IMR-90 (cell line): Measurements from ENCODE around the gene PYDC1. TPM values are rescaled to one million over a fixed set of nuclear protein-coding genes. Genes with fewer than 3 reads are reported as not detected.

Experiments used
- ATAC-seq: fragments of 200-7000 bp; cut with Tn5 transposase; 2 replicates; pipeline ENCODE4 v1.9.1; 2020; ENCODE audit warnings: low read depth, mild to moderate bottlenecking, moderate library complexity
- BruUV-seq: library from RNA; stranded (reverse); fragments of 400-500 nt; replicated peaks from 2 replicates; lab custom pipeline; 2021; lab: Mats Ljungman, UMichigan
- CTCF ChIA-PET: fragments of 300-600 bp; formaldehyde crosslinking; extraction: SDS; loops from one replicate; lab custom pipeline; 2021; ENCODE audit warnings: antibody characterized with exemption; lab: Yijun Ruan, JAX
- POLR2A ChIA-PET: fragments of 300-600 bp; sonication (Branson Sonifier 250); formaldehyde crosslinking; loops from one replicate; lab custom pipeline; 2022; ENCODE audit warnings: antibody characterized with exemption; ENCODE audit not compliant: unreplicated experiment; lab: Charles Lee
- DNase-seq: peaks from one replicate; pipeline ENCODE4 v3.0.0; 2013
- H2AFZ ChIP-seq: replicated peaks from 2 replicates; pipeline ENCODE3; 2013; ENCODE audit warnings: low read length, mild to moderate bottlenecking; ENCODE audit not compliant: poor library complexity
- H2AK5ac ChIP-seq: 2 replicates; pipeline ENCODE4 v1.6.1; 2013; ENCODE audit warnings: low read depth, low read length, inconsistent platforms
- H2AK9ac ChIP-seq: replicated peaks from 2 replicates; pipeline ENCODE3; 2013; ENCODE audit warnings: mild to moderate bottlenecking, low read depth, low read length, moderate library complexity; ENCODE audit not compliant: poor library complexity
- H2BK120ac ChIP-seq: 2 replicates; pipeline ENCODE4 v1.6.1; 2013; ENCODE audit warnings: low read depth, low read length, inconsistent platforms
- H2BK15ac ChIP-seq: 3 replicates; pipeline ENCODE4 v1.6.1; 2013; ENCODE audit warnings: low read depth, low read length, inconsistent platforms
- H2BK20ac ChIP-seq: 2 replicates; pipeline ENCODE4 v1.6.1; 2013; ENCODE audit warnings: low read depth, mild to moderate bottlenecking, inconsistent platforms, low read length, moderate library complexity
- H2BK5ac ChIP-seq: 2 replicates; pipeline ENCODE4 v1.6.1; 2013; ENCODE audit warnings: mild to moderate bottlenecking, low read depth, low read length, inconsistent platforms; ENCODE audit not compliant: poor library complexity, severe bottlenecking
- H3K14ac ChIP-seq: replicated peaks from 2 replicates; pipeline ENCODE4 v1.6.1; 2013; ENCODE audit warnings: low read depth, low read length, inconsistent platforms
- H3K18ac ChIP-seq: 2 replicates; pipeline ENCODE4 v1.6.1; 2013; ENCODE audit warnings: low read depth, low read length, control low read depth
- H3K23ac ChIP-seq: 2 replicates; pipeline ENCODE4 v1.6.1; 2013; ENCODE audit warnings: low read depth, low read length, inconsistent platforms
- H3K27ac ChIP-seq: 2 replicates; pipeline ENCODE4 v1.5.1; 2013; ENCODE audit warnings: mild to moderate bottlenecking, control low read depth, low read length; ENCODE audit not compliant: insufficient read depth
- H3K27me3 ChIP-seq: 2 replicates; pipeline ENCODE4 v1.6.1; 2013; ENCODE audit warnings: low read length; ENCODE audit not compliant: control insufficient read depth, insufficient read depth
- H3K36me3 ChIP-seq: 2 replicates; pipeline ENCODE4 v1.6.1; 2013; ENCODE audit warnings: low read length, mixed read lengths; ENCODE audit not compliant: control insufficient read depth, insufficient read depth
- H3K4ac ChIP-seq: 2 replicates; pipeline ENCODE4 v1.6.1; 2013; ENCODE audit warnings: low read depth, low read length, inconsistent platforms
- H3K4me1 ChIP-seq: 2 replicates; pipeline ENCODE4 v1.6.1; 2013; ENCODE audit warnings: low read length, mixed read lengths; ENCODE audit not compliant: control insufficient read depth, insufficient read depth
- H3K4me2 ChIP-seq: 2 replicates; pipeline ENCODE4 v1.6.1; 2013; ENCODE audit warnings: low read depth, mild to moderate bottlenecking, control low read depth, low read length, moderate library complexity
- H3K4me3 ChIP-seq: 2 replicates; pipeline ENCODE4 v1.5.1; 2013; ENCODE audit warnings: low read depth, mild to moderate bottlenecking, control low read depth, low read length, moderate library complexity; ENCODE audit not compliant: insufficient read depth
- H3K56ac ChIP-seq: 2 replicates; pipeline ENCODE4 v1.6.1; 2013; ENCODE audit warnings: low read length, inconsistent platforms; ENCODE audit not compliant: insufficient read depth; ENCODE audit errors: extremely low read depth
- H3K79me1 ChIP-seq, 2 experiments: 2 replicates each; pipeline ENCODE4 v1.6.1; 2013; ENCODE audit warnings: low read length in 2 of 2, inconsistent platforms in 1 of 2, low read depth in 1 of 2
- H3K9ac ChIP-seq: 2 replicates; pipeline ENCODE4 v1.6.1; 2013; ENCODE audit warnings: low read depth, low read length, control low read depth
- H3K9me1 ChIP-seq: 2 replicates; pipeline ENCODE4 v1.6.1; 2013; ENCODE audit warnings: low read length, inconsistent platforms; ENCODE audit not compliant: insufficient read depth
- H3K9me3 ChIP-seq: 2 replicates; pipeline ENCODE4 v1.6.1; 2013; ENCODE audit warnings: low read length; ENCODE audit not compliant: control insufficient read depth, insufficient read depth
- H4K20me1 ChIP-seq: 2 replicates; pipeline ENCODE4 v1.6.1; 2013; ENCODE audit warnings: low read length, inconsistent platforms; ENCODE audit not compliant: insufficient read depth
- H4K5ac ChIP-seq: 2 replicates; pipeline ENCODE4 v1.6.1; 2013; ENCODE audit warnings: mild to moderate bottlenecking, low read depth, low read length, control low read depth
- H4K8ac ChIP-seq, 2 experiments: 2 replicates each; pipeline ENCODE4 v1.6.1; 2013; ENCODE audit warnings: low read depth in 2 of 2, low read length in 2 of 2, control low read depth in 1 of 2, inconsistent platforms in 1 of 2
- H4K91ac ChIP-seq: 2 replicates; pipeline ENCODE4 v1.6.1; 2013; ENCODE audit warnings: low read depth, low read length, inconsistent platforms; ENCODE audit not compliant: insufficient read depth
- BHLHE40 ChIP-seq: fragments of 150-350 bp; IDR thresholded peaks from 2 replicates; pipeline ENCODE4 v1.6.1; 2016; ENCODE audit warnings: mild to moderate bottlenecking, low read depth, low read length
- CEBPB ChIP-seq: IDR thresholded peaks from 2 replicates; pipeline ENCODE4 v1.6.1; 2012; ENCODE audit warnings: low read depth, low read length, improper control_type of control experiment
- CHD1 ChIP-seq: IDR thresholded peaks from 2 replicates; pipeline ENCODE4 v1.6.1; 2012; ENCODE audit warnings: low read depth, low read length, improper control_type of control experiment
- FOS ChIP-seq: fragments of 150-350 bp; IDR thresholded peaks from 2 replicates; pipeline ENCODE4 v1.6.1; 2016; ENCODE audit warnings: low read depth, low read length
- MAFK ChIP-seq: IDR thresholded peaks from 2 replicates; pipeline ENCODE4 v1.6.1; 2012; ENCODE audit warnings: low read depth, low read length, improper control_type of control experiment
- MAZ ChIP-seq: IDR thresholded peaks from 2 replicates; pipeline ENCODE4 v1.6.1; 2012; ENCODE audit warnings: low read depth, mild to moderate bottlenecking, low read length, improper control_type of control experiment, moderate library complexity, borderline replicate concordance
- MXI1 ChIP-seq: IDR thresholded peaks from 2 replicates; pipeline ENCODE4 v1.6.1; 2012; ENCODE audit warnings: low read depth, mild to moderate bottlenecking, low read length, moderate library complexity, borderline replicate concordance
- NFE2L2 ChIP-seq: fragments of 150-350 bp; IDR thresholded peaks from 2 replicates; pipeline ENCODE4 v1.6.1; 2016; ENCODE audit warnings: low read depth, mild to moderate bottlenecking, low read length
- POLR2A ChIP-seq: IDR thresholded peaks from 2 replicates; pipeline ENCODE4 v1.6.1; 2012; ENCODE audit warnings: mild to moderate bottlenecking, low read depth, low read length
- RAD21 ChIP-seq: IDR thresholded peaks from 2 replicates; pipeline ENCODE4 v1.6.1; 2012; ENCODE audit warnings: low read length, improper control_type of control experiment
- RCOR1 ChIP-seq: IDR thresholded peaks from 2 replicates; pipeline ENCODE4 v1.6.1; 2012; ENCODE audit warnings: mild to moderate bottlenecking, low read length, improper control_type of control experiment; ENCODE audit not compliant: insufficient replicate concordance
- RFX5 ChIP-seq: IDR thresholded peaks from 2 replicates; pipeline ENCODE4 v1.8.0; 2012; ENCODE audit warnings: low read depth, mild to moderate bottlenecking, low read length, moderate library complexity
- SMC3 ChIP-seq: fragments of 150-350 bp; IDR thresholded peaks from 2 replicates; pipeline ENCODE4 v1.6.1; 2016; ENCODE audit warnings: low read depth, mild to moderate bottlenecking, antibody characterized with exemption, low read length, moderate library complexity
- whole genome bisulfite sequencing, 2 experiments: methylation state at CpG; one replicate each; pipeline versions ENCODE4 v1.1.5 to v1.1.7; 2013; ENCODE audit warnings: missing lambda C conversion rate in 2 of 2; ENCODE audit not compliant: insufficient read length in 1 of 2; ENCODE audit errors: extremely low coverage in 2 of 2; 5-methylcytosine and 5-hydroxymethylcytosine counted together
- dilution Hi-C: fragments of 300-500 bp; cut with HindIII; formaldehyde crosslinking; loops from one replicate; pipeline ENCODE4 v1.14.3; 2018; ENCODE audit warnings: low sequenced_read_pairs; ENCODE audit not compliant: unreplicated experiment
- in situ Hi-C: fragments of 300-500 bp; cut with MboI; formaldehyde crosslinking; loops from 3 replicates; pipeline ENCODE4 v1.14.3; 2019; ENCODE audit warnings: low sequenced_read_pairs, inconsistent platforms, mixed read lengths
- intact Hi-C: fragments of 100-400 bp; cut with micrococcal nuclease; formaldehyde crosslinking; loops from 2 replicates; pipeline ENCODE4 v1.10.0; 2022
- polyA plus RNA-seq, 3 experiments: library from polyadenylated mRNA; depleted of rRNA; stranded (reverse); fragments of >200 nt; gene quantifications; 2 replicates each; pipeline ENCODE4 v1.2.3, GENCODE V29; 2012; ENCODE audit warnings: low replicate concordance in 1 of 3
- total RNA-seq: library from RNA; depleted of rRNA; stranded (reverse); fragments of >200 nt; gene quantifications from 2 replicates; pipeline ENCODE4 v1.2.3, GENCODE V29; 2012
- TF ChIP-seq, protein P1 (sequence below): fragments of 150-350 bp; IDR thresholded peaks from 2 replicates; pipeline ENCODE4 v1.6.1; 2017; ENCODE audit warnings: mild to moderate bottlenecking, antibody characterized with exemption, low read length, low read depth
- TF ChIP-seq, protein P2 (sequence below): fragments of 150-350 bp; IDR thresholded peaks from 2 replicates; pipeline ENCODE4 v1.6.1; 2016; ENCODE audit warnings: low read depth, mild to moderate bottlenecking, low read length, moderate library complexity, borderline replicate concordance
- TF ChIP-seq, protein P3 (sequence below): conservative IDR thresholded peaks from 2 replicates; pipeline ENCODE4 v1.5.1; 2012; ENCODE audit warnings: mild to moderate bottlenecking, low read depth, low read length, improper control_type of control experiment

PYDC1 gene
- total and polyA plus RNA-seq, 2 of the 4 experiments (the other 2 are of a cell fraction), result not detected

DNA sequence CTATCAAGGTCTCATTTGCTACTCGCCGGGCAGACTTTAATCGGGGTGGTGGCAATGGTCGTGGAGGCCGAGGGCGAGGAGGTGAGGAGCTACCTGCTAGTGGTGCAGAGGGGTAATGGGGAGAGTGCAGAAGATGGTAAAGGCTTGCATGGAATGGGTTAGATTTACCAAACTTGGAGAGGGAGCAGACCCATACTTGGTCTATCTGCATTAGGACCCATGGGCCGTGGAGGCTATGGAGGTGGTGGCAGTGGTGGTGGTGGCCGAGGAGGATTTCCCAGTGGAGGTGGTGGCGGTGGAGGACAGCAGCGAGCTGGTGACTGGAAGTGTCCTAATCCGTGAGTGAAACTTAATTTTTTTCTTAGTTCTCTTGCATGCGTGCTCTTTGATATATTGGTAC is 26.9 kb downstream of the PYDC1 start:
- DNase-seq (no peak), ATAC-seq (no peak)
- Histone ChIP-seq H4K8ac (no peak overlapping the region; a peak in 1 of 4 replicates), H3K27me3 (no peaks in the 10 kb centered on the region), H2BK15ac (no peak overlapping the region), H2BK20ac (no peak overlapping the region), H3K56ac (no peak overlapping the region), H3K4me1 (no peaks in the 10 kb centered on the region), H3K9me3 (no peaks in the 10 kb centered on the region), H2AK5ac (no peak overlapping the region), H3K36me3 (peaks cover 90% of the 10 kb centered on the region), H3K4me2 (no peak overlapping the region), H4K20me1 (peaks cover 92% of the 10 kb centered on the region), H3K14ac (no peak overlapping the region), H3K4ac (no peak overlapping the region), H2BK5ac (no peak overlapping the region), H3K9ac (no peak overlapping the region), H3K4me3 (no peak overlapping the region), H3K18ac (no peak overlapping the region), H2AFZ (no peak overlapping the region), H3K9me1 (peaks cover 4% of the 10 kb centered on the region; the same call in 1 of the 2 replicates), H3K23ac (no peak overlapping the region), H4K91ac (no peak overlapping the region), H2AK9ac (no peak overlapping the region), H4K5ac (no peak overlapping the region), H2BK120ac (no peak overlapping the region), H3K79me1 (peaks cover 74 to 91% of the 10 kb centered on the region in 2 experiments), H3K27ac (no peak overlapping the region)
- TF ChIP-seq MXI1 (no peak), RFX5 (no peak), BHLHE40 (no peak), RCOR1 (no peak), MAZ (no peak), CEBPB (no peak), POLR2A (no peak), FOS (no peak), MAFK (no peak), NFE2L2 (no peak), RAD21 (no peak), SMC3 (no peak), CHD1 (no peak)
- TF ChIP-seq, protein P1, sequence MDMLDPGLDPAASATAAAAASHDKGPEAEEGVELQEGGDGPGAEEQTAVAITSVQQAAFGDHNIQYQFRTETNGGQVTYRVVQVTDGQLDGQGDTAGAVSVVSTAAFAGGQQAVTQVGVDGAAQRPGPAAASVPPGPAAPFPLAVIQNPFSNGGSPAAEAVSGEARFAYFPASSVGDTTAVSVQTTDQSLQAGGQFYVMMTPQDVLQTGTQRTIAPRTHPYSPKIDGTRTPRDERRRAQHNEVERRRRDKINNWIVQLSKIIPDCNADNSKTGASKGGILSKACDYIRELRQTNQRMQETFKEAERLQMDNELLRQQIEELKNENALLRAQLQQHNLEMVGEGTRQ, result no peak
- TF ChIP-seq, protein P2, sequence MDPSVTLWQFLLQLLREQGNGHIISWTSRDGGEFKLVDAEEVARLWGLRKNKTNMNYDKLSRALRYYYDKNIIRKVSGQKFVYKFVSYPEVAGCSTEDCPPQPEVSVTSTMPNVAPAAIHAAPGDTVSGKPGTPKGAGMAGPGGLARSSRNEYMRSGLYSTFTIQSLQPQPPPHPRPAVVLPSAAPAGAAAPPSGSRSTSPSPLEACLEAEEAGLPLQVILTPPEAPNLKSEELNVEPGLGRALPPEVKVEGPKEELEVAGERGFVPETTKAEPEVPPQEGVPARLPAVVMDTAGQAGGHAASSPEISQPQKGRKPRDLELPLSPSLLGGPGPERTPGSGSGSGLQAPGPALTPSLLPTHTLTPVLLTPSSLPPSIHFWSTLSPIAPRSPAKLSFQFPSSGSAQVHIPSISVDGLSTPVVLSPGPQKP, result no peak
- TF ChIP-seq, protein P3, sequence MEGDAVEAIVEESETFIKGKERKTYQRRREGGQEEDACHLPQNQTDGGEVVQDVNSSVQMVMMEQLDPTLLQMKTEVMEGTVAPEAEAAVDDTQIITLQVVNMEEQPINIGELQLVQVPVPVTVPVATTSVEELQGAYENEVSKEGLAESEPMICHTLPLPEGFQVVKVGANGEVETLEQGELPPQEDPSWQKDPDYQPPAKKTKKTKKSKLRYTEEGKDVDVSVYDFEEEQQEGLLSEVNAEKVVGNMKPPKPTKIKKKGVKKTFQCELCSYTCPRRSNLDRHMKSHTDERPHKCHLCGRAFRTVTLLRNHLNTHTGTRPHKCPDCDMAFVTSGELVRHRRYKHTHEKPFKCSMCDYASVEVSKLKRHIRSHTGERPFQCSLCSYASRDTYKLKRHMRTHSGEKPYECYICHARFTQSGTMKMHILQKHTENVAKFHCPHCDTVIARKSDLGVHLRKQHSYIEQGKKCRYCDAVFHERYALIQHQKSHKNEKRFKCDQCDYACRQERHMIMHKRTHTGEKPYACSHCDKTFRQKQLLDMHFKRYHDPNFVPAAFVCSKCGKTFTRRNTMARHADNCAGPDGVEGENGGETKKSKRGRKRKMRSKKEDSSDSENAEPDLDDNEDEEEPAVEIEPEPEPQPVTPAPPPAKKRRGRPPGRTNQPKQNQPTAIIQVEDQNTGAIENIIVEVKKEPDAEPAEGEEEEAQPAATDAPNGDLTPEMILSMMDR, result no peak
- in situ Hi-C loops, result loop anchor here (10.0 kb wide), 1 partner anchor 685 kb away; the partner anchor contains the start of gene ZNF267
- WGBS, 2 experiments, result 98% methylated on average over 12 of the region's 12 CpGs; no CpG with 5 or more reads in 1 of the 2 experiments
- intact Hi-C loops, result no loop called here
- dilution Hi-C loops, result no loop called here
- BruUV-seq, result no TSS peak
- ChIA-PET CTCF (no interaction called here), POLR2A (no interaction called here)
